Skeletal muscle cell (primary cell): ENCODE measurements around the gene ARID1B.

ENCODE experiments used
- DNase-seq: peaks from one replicate; pipeline ENCODE4 v3.0.0-alpha.2; 2010; ENCODE audit warnings: low read depth
- H3K4me3 ChIP-seq: 2 replicates; pipeline ENCODE4 v1.5.1; 2011; ENCODE audit warnings: low read depth, mild to moderate bottlenecking, control low read depth, low read length, moderate library complexity

ARID1B gene

DNA sequence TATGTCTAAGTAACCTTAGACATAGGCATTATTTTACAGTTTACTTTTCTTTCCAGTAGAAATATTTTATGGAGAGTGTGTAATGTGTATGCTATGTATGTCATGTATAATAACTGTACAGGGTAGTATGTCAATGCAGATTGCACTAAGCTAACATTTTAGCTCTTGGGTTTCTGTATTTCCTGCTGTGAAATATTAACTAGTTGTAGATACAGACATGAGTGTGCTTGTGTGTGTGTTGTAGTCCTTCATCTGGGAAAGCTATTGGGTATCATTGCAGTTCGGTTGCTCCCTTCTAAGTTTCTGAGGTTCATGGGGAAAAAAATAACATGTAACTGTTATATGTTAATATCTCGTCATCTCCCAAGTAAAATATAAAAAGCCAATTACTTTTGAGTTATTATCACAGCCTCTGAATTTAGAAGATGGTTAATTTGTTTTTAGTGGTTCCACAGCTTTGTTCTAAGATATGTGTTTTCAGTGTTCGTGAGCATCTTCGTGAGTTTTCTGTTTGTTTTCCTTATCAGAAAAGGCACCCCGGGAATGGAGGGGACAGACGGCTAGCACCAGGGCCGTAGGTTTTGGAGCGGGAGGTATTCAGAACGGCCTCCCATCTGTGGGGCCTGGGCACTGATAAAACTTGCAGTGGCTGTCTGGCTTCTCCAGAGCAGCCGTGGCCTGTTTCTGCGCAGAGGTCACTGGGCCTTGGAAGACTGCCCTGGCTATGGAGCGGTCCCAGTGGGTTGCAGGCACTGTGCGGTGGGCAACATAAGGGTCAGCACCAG, 215.0 kb downstream of the ARID1B start:
- no peak for DNase-seq
- H3K4me3 ChIP-seq, result no peak overlapping the region

DNA sequence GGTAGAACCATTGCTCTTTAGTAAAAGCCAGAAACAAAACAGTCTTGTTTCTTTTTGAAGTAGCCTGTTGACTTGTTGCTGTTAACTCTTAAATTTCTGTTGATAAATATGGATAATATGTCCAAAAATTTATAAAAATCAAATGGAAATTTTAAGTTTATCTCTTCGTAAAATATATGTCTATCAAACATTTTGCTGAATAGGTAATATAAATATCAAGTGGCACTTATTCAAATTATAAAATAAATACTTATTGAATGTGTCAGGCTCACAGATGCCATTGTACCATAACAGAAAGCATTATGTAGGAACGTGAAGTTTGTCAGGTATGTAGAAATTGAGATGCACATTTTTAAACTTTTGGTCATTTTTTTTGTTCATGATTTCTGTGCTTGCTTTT, 216.5 kb downstream of the ARID1B start:
- no peak for DNase-seq
- no peak overlapping the region for H3K4me3 ChIP-seq

DNA sequence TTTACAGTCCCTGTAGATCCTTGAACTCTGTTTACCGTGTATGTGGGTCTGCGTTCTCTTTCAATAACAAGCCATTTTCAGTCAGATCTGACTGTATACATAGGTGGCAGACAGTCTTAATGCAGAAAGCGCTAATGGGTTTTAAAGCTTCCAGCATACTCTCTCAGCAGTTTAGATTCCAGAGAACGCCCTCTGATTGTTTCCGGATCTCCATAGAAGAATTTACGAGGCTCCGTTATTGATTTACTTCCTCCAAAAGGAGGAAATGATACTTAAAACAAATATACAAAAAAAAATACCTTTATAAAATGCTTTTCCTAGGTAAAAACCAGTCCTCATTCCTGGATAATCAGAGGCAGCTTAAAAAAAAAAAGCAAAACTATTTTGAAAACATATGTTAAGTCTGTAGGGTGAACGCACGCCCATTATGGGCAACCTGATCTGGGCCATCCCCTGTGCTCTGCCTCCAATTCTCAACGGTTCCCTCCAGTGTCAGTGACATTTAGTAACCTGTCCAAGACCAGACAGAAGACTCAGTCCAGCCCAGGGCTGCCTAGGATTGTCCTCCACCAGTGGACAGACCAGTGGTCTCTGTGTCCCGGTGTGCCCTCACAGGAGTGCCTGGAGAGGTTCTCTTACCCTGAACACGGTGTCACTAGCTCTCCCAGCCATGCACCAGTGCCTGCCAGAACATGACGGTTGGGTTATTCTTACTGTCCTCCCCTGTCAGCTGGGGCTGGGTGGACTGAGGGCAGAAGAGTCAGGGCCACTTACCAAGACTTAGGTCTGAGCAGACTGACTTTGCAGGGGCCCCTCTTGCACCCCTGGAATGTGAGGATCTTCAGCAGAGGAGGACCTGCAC, 217.3 kb downstream of the ARID1B start:
- DNase-seq, result no peak
- no peak overlapping the region for H3K4me3 ChIP-seq

DNA sequence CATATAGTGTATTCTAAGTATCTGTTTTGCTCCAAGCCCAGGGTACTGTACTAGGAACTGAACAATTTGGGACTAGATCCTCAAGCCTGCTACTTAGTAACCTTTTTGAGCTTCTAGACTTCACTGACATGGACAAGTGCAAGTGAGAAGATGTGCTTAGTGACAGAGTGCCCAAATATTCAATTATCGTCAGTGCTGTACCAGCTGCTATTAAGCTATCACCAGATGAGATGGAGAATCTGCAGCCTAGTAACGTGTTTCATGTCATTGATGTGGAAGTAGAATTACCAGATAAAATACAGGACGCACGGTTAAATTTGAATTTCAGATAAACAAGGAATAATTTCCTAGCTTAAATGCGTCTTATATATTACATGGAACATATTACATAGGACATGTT, 218.3 kb downstream of the ARID1B start:
- H3K4me3 ChIP-seq, result no peak overlapping the region
- DNase-seq, result no peak

DNA sequence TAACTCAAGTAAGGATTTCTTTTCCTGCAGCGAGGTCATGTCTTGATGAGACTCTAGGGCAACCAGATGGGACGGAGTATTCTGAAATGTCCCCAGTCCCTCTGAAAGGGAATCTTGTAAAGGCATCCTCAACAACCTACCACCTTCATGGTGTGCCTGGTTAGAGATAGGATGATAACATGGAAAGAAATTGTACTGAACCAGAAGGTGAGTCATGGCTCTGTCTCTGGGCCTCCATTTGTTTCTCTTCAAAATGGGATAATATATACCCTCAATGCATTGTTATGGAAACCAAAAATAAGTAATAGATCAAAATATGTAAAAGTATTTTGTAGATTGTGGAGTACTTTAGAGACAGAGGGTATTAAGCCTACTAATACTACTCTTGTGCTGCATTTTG, 219.1 kb downstream of the ARID1B start:
- no peak overlapping the region for H3K4me3 ChIP-seq
- no peak for DNase-seq

DNA sequence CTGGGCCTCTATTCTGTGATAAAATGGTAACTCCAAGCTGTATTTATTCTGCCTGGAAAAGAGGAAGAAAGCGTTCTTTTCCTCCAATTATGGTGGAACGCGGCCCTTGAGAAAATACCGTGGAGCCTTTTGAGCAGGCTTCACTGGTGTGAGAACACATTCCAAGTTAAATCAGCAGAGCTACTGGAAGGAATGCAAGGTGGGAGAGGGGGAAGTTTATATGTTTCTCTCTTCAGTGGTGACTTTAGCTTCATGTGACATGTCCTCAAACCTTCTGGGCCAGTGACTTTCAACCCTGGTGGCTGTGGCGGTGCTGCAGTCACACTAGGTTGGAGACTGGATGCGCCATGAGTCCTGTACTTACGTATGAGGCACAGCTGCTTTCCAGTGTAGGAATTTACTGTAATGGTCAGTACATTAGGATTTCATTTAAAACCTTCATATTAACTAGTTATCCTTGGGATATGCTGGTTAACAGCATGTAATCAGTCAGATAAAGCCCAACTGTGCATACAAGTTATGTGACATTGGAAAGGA, 221.7 kb downstream of the ARID1B start:
- no peak for DNase-seq
- no peak overlapping the region for H3K4me3 ChIP-seq

DNA sequence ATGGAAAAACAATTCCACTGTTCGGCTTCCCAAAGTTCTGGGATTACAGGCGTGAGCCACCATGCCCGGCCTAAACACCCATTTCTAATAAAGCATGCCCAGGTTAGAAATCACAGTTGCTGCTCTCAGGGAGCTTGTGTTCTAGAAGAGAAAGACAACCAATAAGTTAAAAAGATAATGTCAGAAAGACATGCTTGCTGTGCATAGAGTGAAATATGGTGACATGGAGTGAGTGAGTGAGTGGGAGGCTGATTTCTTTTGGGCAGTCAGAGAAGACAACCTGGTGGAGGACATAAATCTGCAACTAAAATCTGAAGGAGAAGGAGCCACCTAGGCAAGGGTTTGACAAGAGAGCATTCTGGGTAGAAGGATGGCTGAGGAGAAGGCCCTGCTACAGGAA, 222.6 kb downstream of the ARID1B start:
- H3K4me3 ChIP-seq, result no peak overlapping the region
- DNase-seq, result no peak

DNA sequence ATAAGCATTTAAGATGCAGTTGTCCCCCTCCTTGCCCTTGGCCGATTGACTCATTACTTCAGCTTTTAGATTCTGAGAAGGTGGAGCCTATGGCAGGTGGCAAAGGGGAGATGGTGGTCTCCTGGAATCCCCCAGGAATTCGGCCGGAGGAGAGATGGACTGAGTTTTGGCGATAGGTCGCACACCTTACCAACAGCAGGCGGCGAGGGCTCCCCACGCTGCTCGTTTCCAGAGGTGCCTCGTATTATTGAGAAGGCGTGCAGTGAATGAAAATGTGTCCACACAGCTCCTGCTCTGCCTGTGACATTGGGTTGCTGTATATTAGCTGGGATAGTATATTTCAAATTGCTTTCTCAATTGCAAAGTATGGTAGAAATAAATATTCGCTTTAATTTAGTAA, 224.5 kb downstream of the ARID1B start:
- H3K4me3 ChIP-seq, result no peak overlapping the region
- DNase-seq, result no peak

DNA sequence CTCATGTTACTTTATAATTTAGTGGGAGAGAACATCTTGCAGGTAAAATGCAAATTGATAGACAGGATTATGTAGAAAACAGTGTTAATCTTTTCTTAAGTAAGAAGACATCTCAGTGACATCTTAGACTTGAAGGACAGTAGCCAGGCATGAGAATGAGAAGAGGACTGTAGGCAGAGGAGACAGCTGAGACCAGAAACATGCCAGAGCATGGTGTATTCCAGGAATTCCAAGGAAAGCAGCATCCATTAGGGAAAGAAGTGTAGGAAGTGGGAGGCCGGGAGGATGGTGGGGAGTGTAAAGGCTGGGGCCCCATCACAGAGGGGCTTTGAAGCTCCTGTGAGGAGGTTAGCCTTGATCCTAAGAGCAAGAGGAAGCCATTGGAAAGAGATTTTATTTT, 225.6 kb downstream of the ARID1B start:
- DNase-seq, result no peak
- H3K4me3 ChIP-seq, result no peak overlapping the region

DNA sequence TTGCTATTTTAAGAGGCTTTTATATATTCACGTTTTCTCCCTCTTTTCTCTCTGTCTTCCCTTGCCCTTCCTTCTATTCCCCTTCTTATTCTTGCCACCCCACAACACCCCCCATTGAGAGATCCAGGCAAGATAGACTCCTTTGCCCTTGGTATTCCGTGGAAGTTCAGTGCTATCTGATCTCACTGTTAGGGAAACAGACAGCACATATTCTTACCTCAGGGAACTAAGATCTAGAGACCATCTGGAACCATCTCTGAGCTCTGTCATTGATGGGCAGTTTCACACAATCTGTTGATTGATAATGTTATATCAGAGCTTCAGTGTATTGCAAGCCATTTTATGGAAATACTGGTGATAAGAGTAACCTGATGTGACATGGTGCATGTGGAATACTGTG, 228.8 kb downstream of the ARID1B start:
- no peak overlapping the region for H3K4me3 ChIP-seq

DNA sequence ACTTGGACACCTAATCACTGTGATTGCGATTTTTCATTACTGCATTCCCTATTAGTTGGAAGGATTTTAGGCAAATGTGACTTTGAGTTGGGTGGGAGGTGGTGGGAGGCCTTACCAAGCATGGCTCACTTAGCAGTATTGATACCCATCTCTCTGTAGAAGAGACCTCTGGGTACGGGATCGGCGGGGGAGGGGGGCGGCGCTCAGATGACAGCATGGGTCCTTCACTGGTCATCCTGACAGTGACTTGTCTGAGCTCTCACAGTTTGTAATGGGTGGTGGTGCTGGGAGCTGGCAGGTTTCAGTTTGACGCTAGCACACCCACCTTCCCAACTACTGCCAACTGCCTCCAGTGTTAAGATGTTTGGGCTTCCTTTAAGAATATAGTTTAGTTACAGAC, 231.4 kb downstream of the ARID1B start:
- no peak for DNase-seq

More for the DNA sequence above, 228.8 kb downstream of the ARID1B start:
- DNase-seq, result no peak

DNA sequence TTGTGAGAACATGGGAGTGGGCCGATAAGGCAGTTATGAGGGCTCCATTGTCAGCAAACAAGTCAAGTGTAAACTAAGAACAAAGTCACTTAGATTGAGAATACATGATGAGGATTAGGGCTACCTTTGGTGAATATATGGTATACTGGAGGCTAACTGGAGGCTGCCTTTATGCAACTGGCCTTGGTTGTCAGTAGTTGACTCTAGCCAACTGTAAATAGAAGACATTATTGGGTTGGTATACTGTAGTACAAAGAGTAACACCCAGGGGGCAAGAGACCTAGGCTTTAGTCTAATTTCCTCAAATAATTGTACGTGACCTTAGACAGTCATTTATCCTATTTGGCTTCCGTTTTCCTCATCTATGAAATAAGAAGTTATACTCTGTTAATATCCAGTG, 235.2 kb downstream of the ARID1B start:
- H3K4me3 ChIP-seq, result no peak overlapping the region
- no peak for DNase-seq

More for the DNA sequence above, 231.4 kb downstream of the ARID1B start:
- H3K4me3 ChIP-seq, result no peak overlapping the region

DNA sequence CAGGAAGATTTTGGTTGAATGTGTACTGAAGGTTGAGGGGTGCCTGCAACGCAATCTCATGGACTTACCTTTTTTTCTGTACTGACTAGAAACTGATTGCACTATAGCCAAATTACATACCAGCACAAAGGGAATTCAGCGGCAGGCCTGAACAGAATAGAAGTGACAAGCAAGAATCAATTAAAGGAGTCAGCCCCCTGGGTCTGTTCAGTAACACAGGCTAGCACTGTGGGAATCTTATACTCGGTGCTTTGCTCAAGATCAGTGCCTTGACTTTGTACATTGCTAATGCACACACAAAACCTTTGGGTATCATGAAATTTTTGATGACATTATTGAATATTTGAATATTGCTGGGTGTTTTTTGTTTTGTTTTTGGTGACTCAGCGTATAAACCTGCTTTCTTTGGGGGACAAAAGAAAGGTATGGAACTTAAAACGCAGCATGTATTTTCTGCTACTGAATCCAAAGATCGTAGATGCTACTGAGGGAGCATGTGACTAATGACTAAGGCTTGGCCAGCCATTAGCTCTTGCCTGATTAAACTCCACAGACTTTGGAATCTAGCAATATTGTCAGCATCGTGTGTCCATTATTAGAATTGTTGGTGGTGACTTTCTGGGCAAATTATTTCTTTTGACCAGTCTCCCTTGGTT, 236.6 kb downstream of the ARID1B start:
- no peak for DNase-seq
- H3K4me3 ChIP-seq, result no peak overlapping the region

DNA sequence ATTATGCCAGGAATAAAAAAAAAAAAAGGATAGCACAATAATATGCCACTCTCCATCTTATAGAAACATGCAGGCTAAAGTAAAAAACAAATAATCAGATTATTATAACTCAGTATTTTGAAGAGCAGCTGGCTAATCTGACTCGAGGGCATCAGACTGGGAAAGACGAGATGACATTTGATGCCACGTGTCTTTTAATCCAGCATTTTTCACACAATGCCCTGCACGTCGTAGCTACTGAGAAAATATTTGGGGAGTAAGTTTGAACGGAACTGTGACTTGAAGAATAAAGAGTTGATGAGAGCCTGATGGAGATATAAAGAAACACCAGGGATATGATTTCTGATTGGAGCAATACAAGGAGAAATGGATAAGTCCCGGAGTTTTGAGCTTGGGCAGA, 237.7 kb downstream of the ARID1B start:
- no peak overlapping the region for H3K4me3 ChIP-seq
- no peak for DNase-seq

DNA sequence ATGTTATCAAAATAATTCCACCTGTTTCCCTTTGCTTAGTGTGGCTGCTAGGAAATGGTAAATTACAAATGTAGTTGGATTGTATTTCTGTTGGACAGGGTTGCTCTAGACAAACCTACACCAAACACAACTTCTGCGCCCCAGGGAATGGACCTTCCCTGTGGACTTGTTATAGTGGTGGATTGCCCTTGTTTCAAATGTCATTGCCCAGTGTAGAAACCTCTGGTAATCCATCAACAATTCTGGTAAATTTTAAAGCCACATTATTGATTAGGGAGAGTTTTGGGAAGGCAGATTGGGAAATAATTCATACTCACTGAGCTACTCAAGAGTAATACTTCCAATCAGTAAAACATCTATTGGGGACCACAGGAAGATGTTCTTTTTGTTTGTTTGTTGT, 239.8 kb downstream of the ARID1B start:
- H3K4me3 ChIP-seq, result no peak overlapping the region
- no peak for DNase-seq

DNA sequence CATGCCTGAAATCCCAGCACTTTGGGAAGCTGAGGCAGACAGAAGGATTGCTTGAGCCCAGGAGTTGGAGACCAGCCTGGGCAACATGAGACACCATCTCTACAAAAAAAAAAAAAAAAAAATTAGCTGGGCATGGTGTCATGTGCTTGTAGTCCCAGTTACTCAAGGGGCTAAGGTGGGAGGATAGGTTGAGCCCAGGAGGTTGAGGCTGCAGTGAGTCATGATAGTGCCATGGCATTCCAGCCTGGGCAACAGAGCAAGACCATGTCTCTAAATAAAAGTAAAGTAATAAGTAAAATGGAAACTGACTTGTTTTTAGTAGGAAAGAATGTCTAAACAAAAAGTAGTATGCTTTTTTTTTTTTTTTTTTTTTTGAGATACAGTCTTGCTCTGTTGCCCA, 240.7 kb downstream of the ARID1B start:
- no peak overlapping the region for H3K4me3 ChIP-seq
- DNase-seq, result no peak

DNA sequence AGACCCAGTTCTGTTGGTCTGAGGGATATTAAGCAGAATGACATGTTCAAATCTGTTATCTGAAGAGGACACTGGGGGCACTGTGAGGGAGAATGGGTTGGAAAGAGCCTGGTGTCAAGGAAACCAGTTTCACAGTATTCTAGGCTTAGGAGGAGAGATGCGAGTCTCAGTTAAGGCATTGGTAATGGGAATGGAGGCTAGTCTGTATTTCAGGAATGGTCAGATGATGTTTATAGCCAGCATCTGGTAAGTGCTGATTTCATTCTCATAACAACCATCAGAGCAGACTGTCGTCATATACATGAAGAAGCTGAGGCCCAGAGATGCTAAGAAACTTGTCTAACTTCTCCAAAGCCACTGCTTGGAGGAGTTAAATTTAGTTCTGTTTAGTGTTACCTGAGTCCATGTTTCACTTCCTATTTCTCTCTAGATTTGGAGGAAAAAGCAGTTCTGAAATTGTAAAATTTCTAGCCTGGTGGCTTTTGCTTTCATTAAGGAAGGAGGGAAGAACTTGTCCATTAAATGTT, 242.0 kb downstream of the ARID1B start:
- no peak for DNase-seq

DNA sequence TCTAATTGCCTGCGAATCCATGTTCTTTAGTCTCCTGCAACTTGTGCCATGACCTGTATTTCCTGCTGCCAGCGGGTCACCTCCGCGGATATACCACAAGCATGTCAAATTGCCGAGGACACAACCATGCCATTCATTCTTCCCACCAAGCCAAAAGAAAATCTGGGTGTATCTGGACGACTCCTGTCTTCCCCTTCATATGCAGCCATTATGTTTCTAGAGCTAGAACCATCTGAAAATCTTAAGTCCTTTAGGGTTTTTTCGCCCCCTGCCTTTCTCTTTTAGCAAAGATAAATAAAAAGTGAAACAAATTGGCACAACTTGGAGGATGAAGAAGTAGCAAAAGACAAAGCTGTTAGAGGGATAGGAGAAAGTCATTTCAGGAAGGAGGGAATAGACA, 242.6 kb downstream of the ARID1B start:
- no peak overlapping the region for H3K4me3 ChIP-seq
- no peak for DNase-seq

More for the DNA sequence above, 242.0 kb downstream of the ARID1B start:
- no peak overlapping the region for H3K4me3 ChIP-seq

DNA sequence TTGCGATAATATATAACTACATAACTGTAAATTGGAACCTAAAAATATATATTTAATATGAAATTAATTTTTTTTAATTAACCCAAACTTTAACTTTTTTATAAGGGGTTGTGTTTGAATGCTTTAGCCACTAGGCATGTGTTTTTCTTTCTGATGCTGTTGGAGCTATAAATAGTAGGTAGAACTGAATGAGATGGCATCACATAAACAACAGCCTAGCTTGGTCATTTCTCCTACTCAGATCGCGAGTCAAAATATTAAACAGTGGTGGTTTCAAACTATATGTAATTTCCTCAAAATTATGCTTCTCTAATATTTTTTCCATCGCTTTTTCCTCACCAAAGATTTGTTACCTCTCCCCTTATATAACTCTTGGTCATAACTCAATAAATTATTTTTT, 243.2 kb downstream of the ARID1B start:
- DNase-seq, result no peak
- H3K4me3 ChIP-seq, result peak overlapping the region; percentile 73

DNA sequence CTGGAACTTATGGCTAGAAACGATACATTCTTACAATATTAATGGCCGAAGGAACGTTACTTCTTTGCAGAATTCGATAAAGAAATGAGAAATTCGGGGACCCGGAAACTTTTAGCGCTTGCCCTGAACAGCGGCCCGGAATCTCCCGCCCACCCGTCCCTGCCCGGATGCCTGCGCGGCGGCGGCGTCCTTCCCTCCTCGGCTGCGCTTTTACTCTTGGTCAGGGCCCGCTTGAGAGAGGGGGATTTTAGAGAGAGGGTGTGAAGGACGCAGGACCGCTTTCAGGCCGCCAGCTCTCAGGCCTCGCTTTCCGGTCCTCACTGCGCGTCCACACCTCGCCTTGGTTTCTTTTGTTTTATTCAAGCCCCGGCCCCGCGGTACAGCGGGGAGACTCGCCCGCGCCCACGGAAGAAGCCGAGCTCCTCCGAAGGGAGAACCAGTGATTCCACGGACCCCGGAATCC, 243.7 kb downstream of the ARID1B start:
- DNase-seq, result peak; percentile 24
- H3K4me3 ChIP-seq, result peak overlapping the region; percentile 73
